ENCODE results near the gene MED31. TPM values are rescaled to one million over a fixed set of nuclear protein-coding genes. Genes with fewer than 3 reads are reported as not detected.
A peak's percentile ranks its signal among the peaks of the same experiment; 100 is the strongest.
"Not testable (repeated sequence)": the region's sequence is repeated elsewhere in the genome, so short reads cannot be mapped to it uniquely, and the experiment has no call there.

MED31 gene
- polyA plus RNA-seq, 1 experiment: 24.6 TPM

DNA sequence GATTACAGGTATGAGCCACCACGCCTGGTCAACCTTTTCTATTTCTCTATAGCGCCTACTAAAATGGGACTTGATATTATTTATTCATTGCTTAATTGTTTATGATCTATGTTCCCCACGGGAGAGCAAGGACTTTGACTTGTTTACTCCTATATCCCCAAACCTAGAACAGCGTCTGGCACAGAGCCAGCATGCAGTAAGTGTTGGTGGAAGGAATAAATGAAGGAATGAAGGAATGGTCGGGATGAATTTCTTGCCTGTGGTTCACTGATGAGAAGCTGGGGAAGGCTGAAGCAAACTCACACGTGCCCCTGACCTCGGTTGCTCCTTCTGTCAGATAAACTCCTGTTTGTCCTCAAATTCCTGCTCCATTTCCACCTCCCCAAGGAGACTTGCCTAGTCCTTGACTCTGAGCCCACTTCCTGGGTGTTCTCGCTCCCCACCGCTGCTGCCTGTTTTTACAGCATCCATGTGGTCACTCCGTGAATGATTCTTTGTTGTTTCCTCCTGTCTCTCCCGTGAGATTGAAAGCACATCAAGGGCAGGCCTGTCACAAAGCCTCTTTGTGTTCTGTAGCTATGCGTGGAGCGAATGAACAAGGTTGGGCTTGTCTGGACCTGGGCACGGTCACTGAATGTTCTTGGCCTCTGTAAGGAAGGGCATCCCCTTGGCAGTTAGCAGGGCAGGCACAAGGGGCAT is 17.5 kb upstream of the MED31 start:
- no peaks in the 10 kb centered on the region for H3K9me3 ChIP-seq (ENCODE audit: control insufficient read depth, insufficient read depth, low read length)
- DNase-seq (ENCODE audit: low read depth, low spot score): no peak
- CTCF ChIA-PET: interaction anchor here (0.6 to 5.3 kb wide), 4 partner anchors 153 to 242 kb away, joined by 3 to 65 read pairs (median 20); no protein-coding TSS in a partner anchor
- H3K4me3 ChIP-seq (ENCODE audit: low read depth, low read length): no peak overlapping the region
- POLR2A ChIA-PET: interaction anchor here (0.6 to 1.1 kb wide), 2 partner anchors 351 to 1579 kb away, joined by 3 read pairs; no protein-coding TSS in a partner anchor
- TF ChIP-seq, protein P1, sequence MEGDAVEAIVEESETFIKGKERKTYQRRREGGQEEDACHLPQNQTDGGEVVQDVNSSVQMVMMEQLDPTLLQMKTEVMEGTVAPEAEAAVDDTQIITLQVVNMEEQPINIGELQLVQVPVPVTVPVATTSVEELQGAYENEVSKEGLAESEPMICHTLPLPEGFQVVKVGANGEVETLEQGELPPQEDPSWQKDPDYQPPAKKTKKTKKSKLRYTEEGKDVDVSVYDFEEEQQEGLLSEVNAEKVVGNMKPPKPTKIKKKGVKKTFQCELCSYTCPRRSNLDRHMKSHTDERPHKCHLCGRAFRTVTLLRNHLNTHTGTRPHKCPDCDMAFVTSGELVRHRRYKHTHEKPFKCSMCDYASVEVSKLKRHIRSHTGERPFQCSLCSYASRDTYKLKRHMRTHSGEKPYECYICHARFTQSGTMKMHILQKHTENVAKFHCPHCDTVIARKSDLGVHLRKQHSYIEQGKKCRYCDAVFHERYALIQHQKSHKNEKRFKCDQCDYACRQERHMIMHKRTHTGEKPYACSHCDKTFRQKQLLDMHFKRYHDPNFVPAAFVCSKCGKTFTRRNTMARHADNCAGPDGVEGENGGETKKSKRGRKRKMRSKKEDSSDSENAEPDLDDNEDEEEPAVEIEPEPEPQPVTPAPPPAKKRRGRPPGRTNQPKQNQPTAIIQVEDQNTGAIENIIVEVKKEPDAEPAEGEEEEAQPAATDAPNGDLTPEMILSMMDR (IDR thresholded peaks at IDR 0.05; ENCODE audit: low read depth, low read length): no peak
- peaks cover 24% of the 10 kb centered on the region for H3K27me3 ChIP-seq (ENCODE audit: control insufficient read depth, insufficient read depth, low read length)
- no peak overlapping the region for H3K27ac ChIP-seq (ENCODE audit: low read depth, low read length)

DNA sequence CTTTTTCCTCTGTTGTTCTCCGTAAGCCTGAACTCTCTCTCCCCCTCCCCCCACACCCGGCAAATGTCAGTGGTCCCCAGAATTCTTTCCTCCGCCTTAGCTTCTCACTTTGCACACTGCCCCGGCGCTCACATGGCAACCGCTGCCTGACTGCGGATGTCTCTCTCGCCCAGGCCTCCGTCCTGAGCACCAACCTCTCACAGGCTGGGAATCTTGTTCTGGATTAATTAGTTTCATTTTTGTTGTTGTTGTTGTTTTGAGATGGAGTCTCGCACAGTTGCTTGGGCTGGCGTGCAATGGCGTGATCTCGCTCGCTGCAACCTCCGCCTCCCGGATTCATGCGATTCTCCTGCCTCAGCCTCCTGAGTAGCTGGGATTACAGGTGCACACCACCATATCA is 16.8 kb upstream of the MED31 start:
- POLR2A ChIA-PET: interaction anchor here (1.1 kb wide), 1 partner anchor 352 kb away, joined by 3 read pairs; no protein-coding TSS in a partner anchor
- H3K27me3 ChIP-seq (ENCODE audit: control insufficient read depth, insufficient read depth, low read length): peaks cover 24% of the 10 kb centered on the region
- H3K27ac ChIP-seq (ENCODE audit: low read depth, low read length): no peak overlapping the region

DNA sequence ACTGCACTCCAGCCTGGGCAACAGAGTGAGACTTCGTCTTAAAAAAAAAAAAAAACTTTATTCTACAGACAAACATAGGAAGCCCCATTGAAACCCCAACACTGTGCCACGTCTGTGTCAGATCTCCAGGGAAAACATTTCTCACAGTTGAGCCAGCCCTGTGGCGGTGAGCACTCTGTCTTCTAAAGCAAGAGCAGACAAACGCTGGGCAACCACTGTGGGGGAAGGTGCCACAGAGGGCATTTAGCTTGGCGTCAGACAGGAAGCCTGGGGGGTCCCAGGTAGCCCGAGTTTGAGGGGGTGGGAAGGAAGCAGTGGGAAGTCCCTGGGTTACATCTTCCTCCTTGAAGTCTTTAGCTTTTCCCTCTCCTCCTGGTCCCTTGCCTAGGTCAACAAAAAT is 16.1 kb upstream of the MED31 start:
- Histone ChIP-seq H3K27me3 (ENCODE audit: control insufficient read depth, insufficient read depth, low read length) (peaks cover 24% of the 10 kb centered on the region), H3K9me3 (ENCODE audit: control insufficient read depth, insufficient read depth, low read length) (no peaks in the 10 kb centered on the region), H3K4me3 (ENCODE audit: low read depth, low read length) (no peak overlapping the region), H3K27ac (ENCODE audit: low read depth, low read length) (no peak overlapping the region)
- ChIA-PET POLR2A (interaction anchor here (0.7 kb wide), 1 partner anchor 85 kb away, joined by 4 read pairs; no protein-coding TSS in a partner anchor), CTCF (interaction anchor here (1.1 to 5.3 kb wide), 5 partner anchors 176 to 337 kb away, joined by 4 to 65 read pairs (median 15); no protein-coding TSS in a partner anchor)
- DNase-seq (ENCODE audit: low read depth, low spot score): no peak
- TF ChIP-seq, protein P1 (IDR thresholded peaks at IDR 0.05; ENCODE audit: low read depth, low read length): no peak

More for the DNA sequence above, 16.8 kb upstream of the MED31 start:
- Histone ChIP-seq H3K9me3 (ENCODE audit: control insufficient read depth, insufficient read depth, low read length) (no peaks in the 10 kb centered on the region), H3K4me3 (ENCODE audit: low read depth, low read length) (no peak overlapping the region)
- TF ChIP-seq, protein P1 (IDR thresholded peaks at IDR 0.05; ENCODE audit: low read depth, low read length): no peak
- CTCF ChIA-PET: interaction anchor here (1.1 to 5.3 kb wide), 3 partner anchors 175 to 242 kb away, joined by 4 to 65 read pairs (median 35); no protein-coding TSS in a partner anchor
- no peak for DNase-seq (ENCODE audit: low read depth, low spot score)

DNA sequence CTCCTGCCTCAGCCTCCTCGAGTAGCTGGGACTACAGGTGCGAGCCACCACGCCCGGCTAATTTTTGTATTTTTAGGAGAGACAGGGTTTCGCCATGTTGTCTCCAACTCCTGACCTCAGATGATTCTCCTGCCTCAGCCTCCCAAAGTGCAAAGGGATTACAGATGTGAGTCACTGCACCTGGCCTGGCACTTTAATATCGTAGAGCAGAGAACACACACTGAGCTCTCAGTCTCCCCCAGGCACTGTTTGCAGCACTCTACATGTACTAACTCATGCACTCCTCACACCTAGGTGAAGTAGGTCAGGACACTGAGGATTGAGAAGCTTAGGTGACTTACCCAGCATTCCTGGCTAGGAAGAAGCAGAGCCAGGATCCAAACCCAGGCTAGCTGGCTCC is 15.2 kb upstream of the MED31 start:
- H3K27me3 ChIP-seq (ENCODE audit: control insufficient read depth, insufficient read depth, low read length): peaks cover 28% of the 10 kb centered on the region
- no peak for DNase-seq (ENCODE audit: low read depth, low spot score)
- POLR2A ChIA-PET: interaction anchor here (0.6 kb wide), 1 partner anchor 1082 kb away, joined by 3 read pairs; no protein-coding TSS in a partner anchor
- H3K27ac ChIP-seq (ENCODE audit: low read depth, low read length): no peak overlapping the region
- no peak overlapping the region for H3K4me3 ChIP-seq (ENCODE audit: low read depth, low read length)
- CTCF ChIA-PET: interaction anchor here (0.6 to 5.3 kb wide), 12 partner anchors 9 to 356 kb away, joined by 3 to 65 read pairs (median 6); no protein-coding TSS in a partner anchor
- TF ChIP-seq, protein P1 (IDR thresholded peaks at IDR 0.05; ENCODE audit: low read depth, low read length): no peak
- H3K9me3 ChIP-seq (ENCODE audit: control insufficient read depth, insufficient read depth, low read length): no peaks in the 10 kb centered on the region

DNA sequence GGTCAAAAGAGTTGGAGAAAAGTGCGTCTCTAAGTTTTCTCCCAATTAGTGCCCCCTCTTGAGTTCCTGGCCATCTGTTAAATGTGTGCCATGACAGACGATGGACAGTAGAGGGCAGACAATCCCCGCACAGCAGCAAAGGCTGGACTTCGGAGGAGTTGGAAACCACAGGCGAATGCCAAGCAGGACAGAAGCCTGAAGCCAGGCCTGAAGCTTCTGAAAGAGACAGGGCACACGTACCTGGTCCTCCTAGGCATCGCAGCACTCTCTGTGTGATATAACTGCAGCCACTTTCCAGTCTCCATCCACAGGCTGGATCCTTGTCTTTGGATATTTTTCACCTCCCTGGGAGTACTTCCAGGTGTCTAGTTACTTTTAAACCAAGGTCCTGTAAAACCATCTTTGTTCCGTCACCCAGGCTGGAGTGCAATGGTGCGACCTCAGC is 14.7 kb upstream of the MED31 start:
- ChIA-PET CTCF (interaction anchor here (0.6 to 5.3 kb wide), 13 partner anchors 9 to 356 kb away, joined by 3 to 65 read pairs (median 5); no protein-coding TSS in a partner anchor), POLR2A (interaction anchor here (0.6 kb wide), 1 partner anchor 1081 kb away, joined by 3 read pairs; no protein-coding TSS in a partner anchor)
- H3K27ac ChIP-seq (ENCODE audit: low read depth, low read length): no peak overlapping the region
- TF ChIP-seq, protein P1 (IDR thresholded peaks at IDR 0.05; ENCODE audit: low read depth, low read length): peak; percentile 98
- H3K9me3 ChIP-seq (ENCODE audit: control insufficient read depth, insufficient read depth, low read length): no peaks in the 10 kb centered on the region
- peak; percentile 60 for DNase-seq (ENCODE audit: low read depth, low spot score)
- no peak overlapping the region for H3K4me3 ChIP-seq (ENCODE audit: low read depth, low read length)
- H3K27me3 ChIP-seq (ENCODE audit: control insufficient read depth, insufficient read depth, low read length): peaks cover 28% of the 10 kb centered on the region

DNA sequence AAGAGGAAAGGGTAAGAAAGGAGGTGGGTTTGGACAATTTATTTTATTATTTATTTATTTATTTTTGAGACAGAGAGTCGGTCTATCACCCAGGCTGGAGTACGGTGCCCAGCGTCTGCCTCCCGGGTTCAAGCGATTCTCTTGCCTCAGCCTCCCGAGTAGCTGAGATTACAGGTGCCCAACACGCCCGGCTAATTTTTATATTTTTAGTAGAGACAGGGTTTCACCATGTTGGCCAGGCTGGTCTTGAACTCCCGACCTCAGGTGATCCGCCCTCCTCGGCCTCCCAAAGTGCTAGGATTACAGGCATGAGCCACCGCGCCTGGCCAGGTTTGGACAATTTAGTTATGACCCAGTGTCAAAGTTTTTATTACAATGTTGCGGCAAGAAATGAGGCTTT is 11.8 kb upstream of the MED31 start:
- H3K4me3 ChIP-seq (ENCODE audit: low read depth, low read length); DNase-seq (ENCODE audit: low read depth, low spot score); H3K9me3 ChIP-seq (ENCODE audit: control insufficient read depth, insufficient read depth, low read length); POLR2A ChIA-PET; H3K27ac ChIP-seq (ENCODE audit: low read depth, low read length): not testable (repeated sequence)
- CTCF ChIA-PET: interaction anchor here (2.2 kb wide), 1 partner anchor 180 kb away, joined by 7 read pairs; no protein-coding TSS in a partner anchor
- H3K27me3 ChIP-seq (ENCODE audit: control insufficient read depth, insufficient read depth, low read length): peaks cover 25% of the 10 kb centered on the region
